IMR-90 (cell line): ENCODE measurements around the gene ADAM12. TPM values are rescaled to one million over a fixed set of nuclear protein-coding genes. Genes with fewer than 3 reads are reported as not detected.

Source experiments
- ATAC-seq: fragments of 200-7000 bp; cut with Tn5 transposase; 2 replicates; pipeline ENCODE4 v1.9.1; 2020; ENCODE audit warnings: low read depth, mild to moderate bottlenecking, moderate library complexity
- BruUV-seq: library from RNA; stranded (reverse); fragments of 400-500 nt; replicated peaks from 2 replicates; lab custom pipeline; 2021; lab: Mats Ljungman, UMichigan
- CTCF ChIA-PET: fragments of 300-600 bp; formaldehyde crosslinking; extraction: SDS; loops from one replicate; lab custom pipeline; 2021; ENCODE audit warnings: antibody characterized with exemption; lab: Yijun Ruan, JAX
- POLR2A ChIA-PET: fragments of 300-600 bp; sonication (Branson Sonifier 250); formaldehyde crosslinking; loops from one replicate; lab custom pipeline; 2022; ENCODE audit warnings: antibody characterized with exemption; ENCODE audit not compliant: unreplicated experiment; lab: Charles Lee
- DNase-seq: peaks from one replicate; pipeline ENCODE4 v3.0.0; 2013
- H2AFZ ChIP-seq: replicated peaks from 2 replicates; pipeline ENCODE3; 2013; ENCODE audit warnings: low read length, mild to moderate bottlenecking; ENCODE audit not compliant: poor library complexity
- H2AK5ac ChIP-seq: 2 replicates; pipeline ENCODE4 v1.6.1; 2013; ENCODE audit warnings: low read depth, low read length, inconsistent platforms
- H2AK9ac ChIP-seq: replicated peaks from 2 replicates; pipeline ENCODE3; 2013; ENCODE audit warnings: mild to moderate bottlenecking, low read depth, low read length, moderate library complexity; ENCODE audit not compliant: poor library complexity
- H2BK120ac ChIP-seq: 2 replicates; pipeline ENCODE4 v1.6.1; 2013; ENCODE audit warnings: low read depth, low read length, inconsistent platforms
- H2BK15ac ChIP-seq: 3 replicates; pipeline ENCODE4 v1.6.1; 2013; ENCODE audit warnings: low read depth, low read length, inconsistent platforms
- H2BK20ac ChIP-seq: 2 replicates; pipeline ENCODE4 v1.6.1; 2013; ENCODE audit warnings: low read depth, mild to moderate bottlenecking, inconsistent platforms, low read length, moderate library complexity
- H2BK5ac ChIP-seq: 2 replicates; pipeline ENCODE4 v1.6.1; 2013; ENCODE audit warnings: mild to moderate bottlenecking, low read depth, low read length, inconsistent platforms; ENCODE audit not compliant: poor library complexity, severe bottlenecking
- H3K14ac ChIP-seq: replicated peaks from 2 replicates; pipeline ENCODE4 v1.6.1; 2013; ENCODE audit warnings: low read depth, low read length, inconsistent platforms
- H3K18ac ChIP-seq: 2 replicates; pipeline ENCODE4 v1.6.1; 2013; ENCODE audit warnings: low read depth, low read length, control low read depth
- H3K23ac ChIP-seq: 2 replicates; pipeline ENCODE4 v1.6.1; 2013; ENCODE audit warnings: low read depth, low read length, inconsistent platforms
- H3K27ac ChIP-seq: 2 replicates; pipeline ENCODE4 v1.5.1; 2013; ENCODE audit warnings: mild to moderate bottlenecking, control low read depth, low read length; ENCODE audit not compliant: insufficient read depth
- H3K27me3 ChIP-seq: 2 replicates; pipeline ENCODE4 v1.6.1; 2013; ENCODE audit warnings: low read length; ENCODE audit not compliant: control insufficient read depth, insufficient read depth
- H3K36me3 ChIP-seq: 2 replicates; pipeline ENCODE4 v1.6.1; 2013; ENCODE audit warnings: low read length, mixed read lengths; ENCODE audit not compliant: control insufficient read depth, insufficient read depth
- H3K4ac ChIP-seq: 2 replicates; pipeline ENCODE4 v1.6.1; 2013; ENCODE audit warnings: low read depth, low read length, inconsistent platforms
- H3K4me1 ChIP-seq: 2 replicates; pipeline ENCODE4 v1.6.1; 2013; ENCODE audit warnings: low read length, mixed read lengths; ENCODE audit not compliant: control insufficient read depth, insufficient read depth
- H3K4me2 ChIP-seq: 2 replicates; pipeline ENCODE4 v1.6.1; 2013; ENCODE audit warnings: low read depth, mild to moderate bottlenecking, control low read depth, low read length, moderate library complexity
- H3K4me3 ChIP-seq: 2 replicates; pipeline ENCODE4 v1.5.1; 2013; ENCODE audit warnings: low read depth, mild to moderate bottlenecking, control low read depth, low read length, moderate library complexity; ENCODE audit not compliant: insufficient read depth
- H3K56ac ChIP-seq: 2 replicates; pipeline ENCODE4 v1.6.1; 2013; ENCODE audit warnings: low read length, inconsistent platforms; ENCODE audit not compliant: insufficient read depth; ENCODE audit errors: extremely low read depth
- H3K79me1 ChIP-seq, 2 experiments: 2 replicates each; pipeline ENCODE4 v1.6.1; 2013; ENCODE audit warnings: low read length in 2 of 2, inconsistent platforms in 1 of 2, low read depth in 1 of 2
- H3K9ac ChIP-seq: 2 replicates; pipeline ENCODE4 v1.6.1; 2013; ENCODE audit warnings: low read depth, low read length, control low read depth
- H3K9me1 ChIP-seq: 2 replicates; pipeline ENCODE4 v1.6.1; 2013; ENCODE audit warnings: low read length, inconsistent platforms; ENCODE audit not compliant: insufficient read depth
- H3K9me3 ChIP-seq: 2 replicates; pipeline ENCODE4 v1.6.1; 2013; ENCODE audit warnings: low read length; ENCODE audit not compliant: control insufficient read depth, insufficient read depth
- H4K20me1 ChIP-seq: 2 replicates; pipeline ENCODE4 v1.6.1; 2013; ENCODE audit warnings: low read length, inconsistent platforms; ENCODE audit not compliant: insufficient read depth
- H4K5ac ChIP-seq: 2 replicates; pipeline ENCODE4 v1.6.1; 2013; ENCODE audit warnings: mild to moderate bottlenecking, low read depth, low read length, control low read depth
- H4K8ac ChIP-seq, 2 experiments: 2 replicates each; pipeline ENCODE4 v1.6.1; 2013; ENCODE audit warnings: low read depth in 2 of 2, low read length in 2 of 2, control low read depth in 1 of 2, inconsistent platforms in 1 of 2
- H4K91ac ChIP-seq: 2 replicates; pipeline ENCODE4 v1.6.1; 2013; ENCODE audit warnings: low read depth, low read length, inconsistent platforms; ENCODE audit not compliant: insufficient read depth
- CEBPB ChIP-seq: IDR thresholded peaks from 2 replicates; pipeline ENCODE4 v1.6.1; 2012; ENCODE audit warnings: low read depth, low read length, improper control_type of control experiment
- MAFK ChIP-seq: IDR thresholded peaks from 2 replicates; pipeline ENCODE4 v1.6.1; 2012; ENCODE audit warnings: low read depth, low read length, improper control_type of control experiment
- MAZ ChIP-seq: IDR thresholded peaks from 2 replicates; pipeline ENCODE4 v1.6.1; 2012; ENCODE audit warnings: low read depth, mild to moderate bottlenecking, low read length, improper control_type of control experiment, moderate library complexity, borderline replicate concordance
- RCOR1 ChIP-seq: IDR thresholded peaks from 2 replicates; pipeline ENCODE4 v1.6.1; 2012; ENCODE audit warnings: mild to moderate bottlenecking, low read length, improper control_type of control experiment; ENCODE audit not compliant: insufficient replicate concordance
- SMC3 ChIP-seq: fragments of 150-350 bp; IDR thresholded peaks from 2 replicates; pipeline ENCODE4 v1.6.1; 2016; ENCODE audit warnings: low read depth, mild to moderate bottlenecking, antibody characterized with exemption, low read length, moderate library complexity
- USF2 ChIP-seq: fragments of 150-350 bp; IDR thresholded peaks from 2 replicates; pipeline ENCODE4 v1.6.1; 2017; ENCODE audit warnings: mild to moderate bottlenecking, antibody characterized with exemption, low read length, low read depth
- WGBS, 2 experiments: methylation state at CpG; one replicate each; pipeline versions ENCODE4 v1.1.5 to v1.1.7; 2013; ENCODE audit warnings: missing lambda C conversion rate in 2 of 2; ENCODE audit not compliant: insufficient read length in 1 of 2; ENCODE audit errors: extremely low coverage in 2 of 2; 5-methylcytosine and 5-hydroxymethylcytosine counted together
- dilution Hi-C: fragments of 300-500 bp; cut with HindIII; formaldehyde crosslinking; loops from one replicate; pipeline ENCODE4 v1.14.3; 2018; ENCODE audit warnings: low sequenced_read_pairs; ENCODE audit not compliant: unreplicated experiment
- in situ Hi-C: fragments of 300-500 bp; cut with MboI; formaldehyde crosslinking; loops from 3 replicates; pipeline ENCODE4 v1.14.3; 2019; ENCODE audit warnings: low sequenced_read_pairs, inconsistent platforms, mixed read lengths
- intact Hi-C: fragments of 100-400 bp; cut with micrococcal nuclease; formaldehyde crosslinking; loops from 2 replicates; pipeline ENCODE4 v1.10.0; 2022
- polyA plus RNA-seq, 3 experiments: library from polyadenylated mRNA; depleted of rRNA; stranded (reverse); fragments of >200 nt; gene quantifications; 2 replicates each; pipeline ENCODE4 v1.2.3, GENCODE V29; 2012; ENCODE audit warnings: low replicate concordance in 1 of 3
- total RNA-seq: library from RNA; depleted of rRNA; stranded (reverse); fragments of >200 nt; gene quantifications from 2 replicates; pipeline ENCODE4 v1.2.3, GENCODE V29; 2012

The ADAM12 gene
- total and polyA plus RNA-seq, 2 of the 4 experiments (the other 2 are of a cell fraction), result 9.6 to 10.2 TPM

GRCh38 chr10:126253611-126253998 is 134.7 kb downstream of the ADAM12 start:
- H3K18ac ChIP-seq, result peak overlapping the region; percentile 44
- H3K79me1 ChIP-seq, result no peaks in the 10 kb centered on the region
- ChIA-PET CTCF (interaction anchor here (1.2 kb wide), 1 partner anchor 73 kb away, joined by 3 read pairs; no protein-coding TSS in a partner anchor), POLR2A (no interaction called here)
- H4K20me1 ChIP-seq, result peaks cover 8% of the 10 kb centered on the region; the same call in 1 of the 2 replicates
- H3K4me2 ChIP-seq, result peak overlapping the region; percentile 39
- H2BK15ac ChIP-seq, result peak overlapping the region; percentile 35; the same call in 2 of the 3 replicates
- dilution Hi-C loops (no loop called here), intact Hi-C loops (loop anchor here (5.0 kb wide), 1 partner anchor 134 kb away; the partner anchor contains the start of gene ADAM12), in situ Hi-C loops (no loop called here)
- peak overlapping the region; percentile 63 for H2AFZ ChIP-seq
- peak overlapping the region; percentile 47; the same call in 1 of the 2 replicates for H3K23ac ChIP-seq
- TF ChIP-seq USF2 (no peak), MAZ (no peak), SMC3 (no peak), RCOR1 (no peak), MAFK (no peak), CEBPB (no peak; the same call in 1 of the 2 replicates)
- peak overlapping the region; percentile 81 for H3K4ac ChIP-seq
- DNase-seq, result no peak
- H3K56ac ChIP-seq, result peak overlapping the region; percentile 65
- peak overlapping the region; percentile 6 to 53; a peak in 2 of 4 replicates for H4K8ac ChIP-seq
- H3K4me3 ChIP-seq, result no peak overlapping the region
- H2AK9ac ChIP-seq, result peak overlapping the region; percentile 21
- peak overlapping the region; percentile 87 for H2AK5ac ChIP-seq
- no peaks in the 10 kb centered on the region for H3K36me3 ChIP-seq
- peak overlapping the region; percentile 84 for H2BK5ac ChIP-seq
- H3K9me1 ChIP-seq, result peaks cover 19% of the 10 kb centered on the region
- H3K9me3 ChIP-seq, result no peaks in the 10 kb centered on the region
- H4K91ac ChIP-seq, result peak overlapping the region; percentile 83
- peak overlapping the region; percentile 86 for H2BK120ac ChIP-seq
- peak; percentile 51 for ATAC-seq
- no peak overlapping the region for H3K9ac ChIP-seq
- peak overlapping the region; percentile 84 for H2BK20ac ChIP-seq
- peak overlapping the region; percentile 56 for H4K5ac ChIP-seq
- peak overlapping the region; percentile 45 for H3K14ac ChIP-seq
- peaks cover 15% of the 10 kb centered on the region for H3K4me1 ChIP-seq
- H3K27me3 ChIP-seq, result no peaks in the 10 kb centered on the region
- no TSS peak for BruUV-seq
- H3K27ac ChIP-seq, result peak overlapping the region; percentile 68
- WGBS, 2 experiments, result 90% methylated on average over 3 of the region's 4 CpGs; no CpG with 5 or more reads in 1 of the 2 experiments
